ENCODE results near the gene VWA2.

DNA sequence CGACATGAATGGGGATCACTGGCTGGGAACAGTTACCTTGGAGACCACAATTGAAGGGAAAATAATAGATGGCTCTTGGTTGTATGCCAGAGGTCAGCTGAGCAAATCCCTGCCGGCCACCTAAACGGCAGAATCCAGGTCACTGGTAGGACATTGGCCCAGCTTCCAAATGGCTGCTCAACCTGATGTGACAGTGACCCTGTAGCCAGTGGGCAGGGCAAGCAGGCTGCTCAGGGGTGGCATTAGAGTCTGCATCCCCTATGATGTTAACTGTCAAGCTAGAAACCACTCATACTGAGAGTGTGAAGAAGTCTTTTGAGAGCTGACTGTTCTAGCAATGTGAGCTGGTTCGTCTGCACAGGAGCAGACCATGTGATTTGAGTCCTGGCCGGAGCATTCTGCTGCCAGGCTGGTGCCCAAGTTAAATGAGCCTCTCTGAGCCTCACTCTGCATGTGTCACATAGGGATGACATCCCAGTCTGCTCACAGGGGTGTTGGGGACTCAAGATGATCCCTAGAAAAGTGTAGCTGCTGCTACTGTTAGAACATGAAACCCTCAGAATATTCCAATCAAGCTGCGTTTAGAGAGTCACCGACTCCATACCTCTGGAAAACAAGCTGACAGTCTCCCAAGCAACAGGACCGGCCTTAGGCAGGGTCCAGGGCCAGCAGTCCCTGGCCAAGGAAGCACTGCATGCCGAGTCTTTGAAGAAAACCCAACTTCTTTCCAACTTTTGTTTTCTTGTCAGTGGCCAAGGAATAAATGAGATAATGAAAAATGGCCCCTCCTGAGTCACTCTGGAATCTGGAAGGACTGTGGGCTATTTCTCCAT lies 69.7 kb downstream of the VWA2 start:
- TF ChIP-seq CTCF (IDR thresholded peaks at IDR 0.05) (no peak), POLR2A (IDR thresholded peaks at IDR 0.05) (no peak)

Measured in esophagus squamous epithelium (tissue), 4 donors.